HG02970 (cell line): Measurements from ENCODE around the gene MTHFD2L.
"Not testable (repeated sequence)": the region's sequence is repeated elsewhere in the genome, so short reads cannot be mapped to it uniquely, and the experiment has no call there.

Experiments used
- ATAC-seq: cut with Tn5 transposase; IDR thresholded peaks from one replicate; pipeline ENCODE4 v1.9.1; 2021; ENCODE audit warnings: mild to moderate bottlenecking, moderate library complexity, moderate number of reproducible peaks; ENCODE audit not compliant: unreplicated experiment, low FRiP score

Gene MTHFD2L

DNA sequence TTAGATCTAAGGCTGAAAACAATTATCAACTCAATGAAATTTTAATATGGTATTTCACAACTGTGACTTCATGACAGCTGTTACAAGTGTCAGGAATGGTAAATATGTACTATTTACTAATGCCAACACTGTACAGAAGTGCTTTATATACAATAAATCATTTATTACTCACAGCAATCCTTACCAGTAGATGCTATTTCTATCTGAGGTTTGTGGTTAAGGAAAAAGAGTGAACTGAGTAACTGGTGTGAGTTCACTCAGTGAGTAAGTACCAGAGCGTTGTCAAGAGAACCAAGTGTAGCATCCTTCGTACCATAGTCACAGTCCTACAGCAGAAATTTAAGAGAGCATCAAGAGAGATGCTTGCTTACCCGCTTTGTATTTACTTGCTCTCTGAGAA, 23.3 kb downstream of the MTHFD2L start:
- ATAC-seq, result no peak

DNA sequence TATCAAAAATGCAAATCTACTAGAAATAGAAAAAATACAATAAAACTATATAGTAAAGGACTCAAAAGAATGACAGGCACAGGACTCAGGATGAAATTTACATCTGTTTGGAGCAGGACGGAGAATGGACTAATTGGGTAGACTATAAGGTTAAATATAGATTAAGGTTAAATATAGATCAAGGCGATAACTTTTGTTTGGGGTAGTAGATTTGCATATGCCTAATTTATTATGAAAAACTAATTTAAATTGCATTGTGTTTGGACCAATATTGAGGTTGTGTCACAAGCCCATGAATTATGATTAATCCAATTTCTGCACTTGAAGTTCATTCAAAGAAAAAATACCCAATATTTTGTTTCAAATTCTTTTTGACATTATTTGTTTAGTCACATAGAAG, 31.0 kb downstream of the MTHFD2L start:
- no peak for ATAC-seq

DNA sequence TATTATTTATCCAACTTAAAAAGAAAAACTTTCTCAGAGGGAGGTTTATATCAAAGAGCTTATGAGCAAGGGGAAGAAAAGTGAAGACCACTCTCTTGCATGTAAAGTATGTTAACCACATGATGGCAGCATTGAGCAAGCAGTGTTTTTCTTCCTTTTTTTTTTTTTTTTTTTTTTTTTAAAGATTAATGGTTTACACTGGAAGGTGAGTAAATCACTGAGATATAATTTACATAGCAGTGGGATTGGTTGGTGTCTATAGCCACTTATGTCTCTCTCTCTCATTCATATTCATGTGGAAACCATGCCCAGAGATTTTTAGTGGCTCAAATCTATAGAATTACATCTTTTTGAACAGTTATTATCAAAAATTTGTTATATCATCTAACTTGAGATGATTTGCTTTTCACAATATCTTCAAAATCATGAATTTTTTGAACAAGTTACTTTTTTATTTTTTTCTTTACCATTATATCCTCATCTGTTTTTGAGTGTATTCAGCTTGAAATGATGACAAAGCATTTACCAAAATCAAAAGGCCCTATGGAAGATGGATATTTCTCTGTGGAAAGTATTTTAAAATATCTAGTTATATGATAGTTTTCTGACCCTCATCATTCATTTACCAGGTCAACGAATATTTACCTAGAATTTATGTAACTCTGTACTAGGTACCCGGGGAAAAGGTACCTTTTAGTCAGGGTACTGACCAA, 31.6 kb downstream of the MTHFD2L start:
- no peak for ATAC-seq

DNA sequence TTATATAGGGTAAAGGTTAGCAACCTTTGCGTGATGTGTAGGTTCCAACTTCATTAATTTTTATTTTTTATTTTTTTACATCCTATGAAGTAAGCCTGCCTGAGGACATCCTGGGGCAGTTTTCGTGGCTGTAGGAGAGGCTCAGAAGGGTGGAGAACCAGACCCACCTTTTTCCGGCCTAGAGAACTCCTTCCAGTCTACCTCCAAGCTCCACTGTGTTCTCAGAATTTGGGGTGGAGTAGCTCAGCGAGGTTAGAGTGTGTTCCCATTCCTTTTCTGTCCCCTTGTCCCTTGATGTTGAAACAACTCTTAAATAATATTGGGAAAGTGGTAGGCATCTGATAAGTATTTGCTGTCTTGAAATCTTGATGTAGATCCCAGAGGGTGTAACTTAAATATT, 32.4 kb downstream of the MTHFD2L start:
- no peak for ATAC-seq

DNA sequence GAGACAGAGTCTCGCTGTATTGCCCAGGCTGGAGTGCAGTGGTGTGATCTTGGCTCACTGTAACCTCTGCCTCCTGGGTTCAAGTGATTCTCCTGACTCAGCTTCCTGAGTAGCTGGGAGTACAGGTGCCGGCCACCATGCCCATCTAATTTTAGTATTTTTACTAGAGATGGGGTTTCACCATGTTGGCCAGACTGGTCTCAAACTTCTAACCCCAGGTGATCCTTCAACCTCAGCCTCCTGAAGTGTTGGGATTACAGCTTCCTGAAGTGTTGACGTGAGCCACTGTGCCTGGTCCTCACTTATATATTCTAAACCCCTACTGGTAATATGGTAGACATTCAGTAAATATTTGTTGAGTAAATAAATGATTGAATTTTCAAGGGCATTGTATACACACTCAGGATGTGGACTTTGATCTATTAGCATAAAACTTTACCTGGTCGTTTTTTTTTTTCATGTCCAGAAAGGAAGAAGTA, 33.0 kb downstream of the MTHFD2L start:
- no peak for ATAC-seq

DNA sequence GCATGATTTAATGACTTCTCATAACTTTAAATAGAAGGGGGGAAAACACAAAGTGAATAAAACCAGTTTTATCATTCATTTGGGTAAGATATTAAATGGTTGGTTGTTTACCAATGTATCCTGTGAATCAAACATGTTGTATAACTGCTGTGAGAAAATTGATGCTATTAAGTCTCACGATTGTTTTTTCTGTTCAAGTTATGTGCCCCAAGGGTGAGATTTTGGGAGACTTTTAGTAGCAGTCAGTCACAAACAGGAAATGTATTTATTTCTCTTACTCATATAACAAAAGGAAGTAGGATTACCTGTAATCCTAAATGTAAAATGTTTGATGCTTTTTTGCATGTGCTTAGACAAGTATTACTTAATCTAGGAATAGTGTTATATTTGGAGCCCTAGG, 39.2 kb downstream of the MTHFD2L start:
- no peak for ATAC-seq

DNA sequence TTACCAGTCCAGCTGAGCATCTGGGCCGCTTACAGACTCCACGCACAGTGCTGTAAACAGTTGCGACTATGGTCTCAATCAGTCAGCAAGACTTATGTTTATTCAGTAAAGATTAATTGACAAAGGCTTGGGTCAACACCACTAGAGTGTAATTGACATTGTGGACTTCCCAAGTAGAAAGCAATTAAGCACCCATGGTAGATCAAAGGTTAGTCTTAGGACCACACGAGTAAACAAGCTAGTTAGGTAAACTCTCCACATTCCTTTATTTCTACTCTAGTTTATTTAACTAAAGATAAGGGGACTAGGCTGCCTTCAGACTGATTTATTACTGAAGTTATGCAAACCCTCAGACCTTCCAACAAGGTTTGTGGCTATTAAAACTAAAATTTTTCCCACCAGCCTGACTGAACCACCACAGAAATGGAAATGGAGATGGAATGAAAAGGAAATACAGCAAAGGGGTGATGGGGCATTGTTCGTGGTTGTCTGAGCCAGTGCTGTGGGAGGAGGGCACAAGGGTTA, 44.2 kb downstream of the MTHFD2L start:
- ATAC-seq, result no peak

DNA sequence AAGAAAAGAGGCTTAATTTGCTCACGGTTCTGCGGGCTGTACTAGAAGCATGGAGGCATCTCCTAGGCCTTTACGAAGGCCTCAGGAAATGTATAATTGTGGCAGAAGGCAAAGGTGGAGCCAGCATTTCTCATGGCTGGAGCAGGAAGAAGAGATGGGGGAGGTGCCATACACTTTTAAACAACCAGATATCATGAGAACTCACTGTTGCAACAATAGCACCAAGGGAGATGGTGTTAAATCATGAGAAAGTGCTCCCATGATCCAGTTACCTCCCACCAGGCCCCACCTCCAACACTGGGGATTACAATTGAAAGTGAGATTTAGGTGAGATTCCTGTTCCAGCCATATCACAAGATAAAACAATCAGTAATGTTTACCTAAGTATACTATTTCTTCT, 45.5 kb downstream of the MTHFD2L start:
- no peak for ATAC-seq

DNA sequence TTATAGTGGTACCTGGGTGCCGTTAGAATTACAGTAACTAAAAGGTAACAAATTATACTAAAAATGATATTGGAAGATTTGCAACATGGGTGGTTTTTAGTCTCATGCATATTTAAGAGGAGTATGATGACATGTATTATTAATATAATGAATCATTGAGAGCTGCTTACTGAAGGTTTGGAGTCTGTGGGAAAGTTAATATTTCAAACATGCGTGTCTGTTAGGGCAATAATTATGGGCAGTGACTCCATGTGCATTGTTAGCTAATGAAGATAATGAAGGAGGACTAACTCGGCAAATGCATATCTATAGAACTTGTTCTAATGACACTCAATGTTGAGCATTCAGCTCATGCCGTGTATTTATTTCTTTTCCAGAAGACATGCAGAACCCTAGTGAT, 47.1 kb downstream of the MTHFD2L start:
- no peak for ATAC-seq

DNA sequence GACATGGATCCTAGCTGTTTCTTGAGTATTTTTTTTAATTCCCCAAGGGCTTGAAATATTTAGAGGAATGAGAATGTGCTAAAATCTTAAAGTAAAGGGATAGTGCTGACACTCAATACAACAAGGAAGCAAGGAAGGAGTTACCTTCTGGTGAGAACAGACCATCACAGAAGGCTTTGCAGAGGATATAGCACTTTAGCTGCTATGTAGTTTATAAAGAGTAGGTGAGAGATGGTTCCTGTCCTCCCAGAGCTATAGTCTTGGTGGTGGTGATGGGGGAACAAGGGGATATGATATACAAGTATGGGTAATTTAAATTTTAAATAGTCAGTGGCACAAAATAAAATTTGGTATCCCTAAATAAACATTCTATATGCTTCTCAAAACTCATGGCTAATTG, 47.6 kb downstream of the MTHFD2L start:
- ATAC-seq, result no peak

DNA sequence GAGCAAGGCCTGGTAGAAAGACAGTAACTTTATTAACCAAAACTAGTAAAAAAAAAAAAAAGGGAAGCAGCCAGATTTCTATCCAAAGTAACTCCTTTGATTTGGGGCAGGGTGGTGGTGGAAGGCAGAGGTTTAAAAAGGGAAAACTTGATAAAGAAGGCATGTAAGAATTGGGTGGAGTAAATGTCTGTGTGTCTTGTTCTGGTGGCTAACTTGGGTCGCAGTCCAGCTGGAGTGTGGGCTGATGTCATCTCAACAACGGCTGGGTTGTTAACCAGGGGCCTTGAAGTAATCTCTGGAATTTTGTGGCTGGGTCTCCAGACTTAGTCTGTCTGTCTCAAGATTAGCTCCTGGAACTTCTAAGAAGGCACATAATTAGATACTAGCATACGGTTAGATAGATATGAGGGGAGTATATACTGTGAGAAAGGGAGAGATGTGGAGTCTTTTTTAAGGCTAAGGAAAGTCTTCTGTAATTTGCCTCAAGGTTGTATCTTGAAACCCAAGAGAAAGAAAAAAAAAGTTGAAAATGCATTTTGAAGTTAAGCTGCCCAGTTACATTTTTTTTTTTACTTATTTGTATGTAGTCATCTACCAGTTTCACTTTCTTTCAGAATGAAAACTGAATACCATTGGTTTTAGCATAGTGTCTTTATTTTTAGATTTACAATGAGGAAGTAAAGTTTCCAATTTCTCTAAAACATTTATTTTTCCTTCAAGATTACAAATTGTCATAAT, 48.3 kb downstream of the MTHFD2L start:
- peak; percentile 87 for ATAC-seq

DNA sequence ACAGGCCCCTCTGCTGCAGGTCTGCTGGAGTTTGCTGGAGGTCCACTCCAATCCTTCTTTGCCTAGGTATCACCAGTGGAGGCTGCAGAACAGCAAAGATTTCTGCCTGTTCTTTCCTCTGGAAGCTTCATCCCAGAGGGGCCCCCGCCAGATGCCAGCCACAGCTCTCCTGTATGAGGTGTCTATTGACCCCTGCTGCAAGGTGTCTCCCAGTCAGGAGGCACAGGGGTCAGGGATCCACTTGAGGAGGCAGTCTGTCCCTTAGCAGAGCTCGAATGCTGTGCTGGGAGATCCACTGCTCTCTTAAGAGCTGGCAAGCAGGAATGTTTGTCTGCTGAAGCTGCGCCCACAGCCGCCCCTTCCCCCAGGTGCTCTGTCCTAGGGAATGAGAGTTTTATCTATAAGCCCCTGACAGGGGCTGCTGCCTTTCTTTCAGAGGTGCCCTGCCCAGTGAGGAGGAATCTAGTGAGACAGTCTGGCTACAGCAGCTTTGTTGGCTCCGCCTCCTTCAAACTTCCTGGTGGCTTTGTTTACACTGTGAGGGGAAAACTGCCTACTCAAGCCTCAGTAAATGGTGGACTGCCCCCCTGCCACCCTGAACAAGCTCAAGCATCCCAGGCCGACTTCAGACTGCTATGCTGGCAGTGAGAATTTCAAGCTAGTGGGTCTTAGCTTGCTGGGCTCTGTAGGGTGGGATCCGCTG, 56.7 kb downstream of the MTHFD2L start:
- not testable (repeated sequence) for ATAC-seq

DNA sequence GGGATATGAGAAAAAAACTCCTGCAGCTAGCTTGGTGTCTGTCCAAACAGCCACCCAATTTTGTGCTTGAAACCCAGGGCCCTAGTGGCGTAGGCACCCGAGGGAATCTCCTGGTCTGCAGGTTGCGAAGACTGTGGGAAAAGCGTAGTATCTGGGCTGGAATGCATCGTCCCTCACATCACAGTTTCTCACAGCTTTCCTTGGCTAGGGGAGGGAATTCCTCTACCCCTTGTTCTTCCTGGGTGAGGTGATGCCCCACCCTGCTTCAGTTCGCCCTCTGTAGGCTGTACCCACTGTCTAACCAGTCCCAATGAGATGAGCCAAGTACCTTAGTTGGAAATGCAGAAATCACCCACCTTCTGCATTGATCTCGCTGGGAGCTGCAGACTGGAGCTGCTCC, 57.3 kb downstream of the MTHFD2L start:
- not testable (repeated sequence) for ATAC-seq

DNA sequence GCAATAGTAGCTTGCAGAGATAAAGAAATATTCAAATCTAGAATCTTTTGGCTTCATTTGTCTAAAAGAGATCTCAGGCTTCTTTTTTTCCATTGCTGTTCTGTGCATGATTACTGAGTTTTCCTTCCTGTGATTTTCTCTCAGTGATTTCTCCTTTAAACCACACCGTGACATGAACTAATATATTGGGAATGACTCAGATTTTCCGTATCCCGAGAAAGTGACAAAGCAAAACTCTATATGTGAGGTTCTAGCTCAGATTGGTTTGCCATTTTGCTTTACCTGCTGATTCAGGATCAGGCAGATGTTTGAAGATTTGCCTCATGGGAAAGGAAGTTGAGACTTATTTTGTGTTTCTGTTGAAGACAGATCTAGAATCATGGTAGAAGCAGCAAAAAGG, 59.4 kb downstream of the MTHFD2L start:
- ATAC-seq, result no peak

DNA sequence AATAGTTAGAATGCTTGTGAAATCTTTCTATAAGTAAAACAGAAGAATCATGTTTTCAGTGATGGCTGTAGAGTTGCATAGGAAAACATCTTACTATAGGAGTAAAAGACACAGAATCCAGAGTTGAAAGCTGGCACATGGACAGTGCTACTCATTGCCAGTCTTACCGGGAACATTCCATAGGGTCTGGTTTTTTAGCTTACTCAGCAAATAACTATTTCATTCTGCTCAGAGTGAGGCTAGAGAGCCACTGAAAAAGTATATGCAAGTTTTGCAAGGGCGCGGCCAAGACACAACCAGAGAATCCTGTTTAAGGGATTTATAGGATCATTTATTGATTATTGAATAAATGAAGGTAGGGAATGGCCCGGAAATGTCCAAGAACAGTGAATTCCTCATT, 60.3 kb downstream of the MTHFD2L start:
- no peak for ATAC-seq

DNA sequence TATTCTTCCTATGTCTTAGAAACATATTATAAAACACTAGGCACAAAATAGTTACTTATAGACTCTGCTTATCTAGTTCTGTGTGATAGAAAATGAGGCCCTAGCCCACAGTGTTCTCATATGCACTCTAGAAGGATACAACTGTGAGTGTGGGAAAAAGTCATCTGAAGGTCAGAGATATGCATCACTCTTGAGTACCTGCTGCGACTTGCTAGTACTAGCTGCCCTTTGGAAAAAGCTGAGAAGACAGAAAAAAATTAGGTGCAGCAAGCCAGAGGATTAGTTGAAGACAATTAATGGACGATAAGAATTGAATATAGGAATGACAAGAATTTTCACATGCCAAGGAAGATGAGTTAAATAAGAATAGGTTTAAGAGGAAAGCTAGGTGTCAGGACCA, 61.3 kb downstream of the MTHFD2L start:
- no peak for ATAC-seq

DNA sequence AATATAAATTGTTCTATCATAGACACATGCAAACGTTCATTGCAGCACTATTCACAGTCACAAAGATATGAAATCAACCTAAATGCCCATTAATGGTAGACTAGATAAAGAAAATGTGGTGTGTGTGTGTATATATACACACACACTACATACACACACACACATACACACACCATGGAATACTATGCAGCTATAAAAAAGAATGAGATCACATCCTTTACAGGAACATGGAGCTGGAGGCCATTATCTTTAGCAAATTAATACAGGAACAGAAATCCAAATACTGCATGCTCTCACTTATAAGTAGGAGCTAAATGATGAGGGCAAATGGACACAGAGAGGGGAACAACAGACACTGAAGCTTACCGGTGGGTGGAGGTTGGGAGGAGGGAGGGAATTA, 65.2 kb downstream of the MTHFD2L start:
- ATAC-seq, result no peak

DNA sequence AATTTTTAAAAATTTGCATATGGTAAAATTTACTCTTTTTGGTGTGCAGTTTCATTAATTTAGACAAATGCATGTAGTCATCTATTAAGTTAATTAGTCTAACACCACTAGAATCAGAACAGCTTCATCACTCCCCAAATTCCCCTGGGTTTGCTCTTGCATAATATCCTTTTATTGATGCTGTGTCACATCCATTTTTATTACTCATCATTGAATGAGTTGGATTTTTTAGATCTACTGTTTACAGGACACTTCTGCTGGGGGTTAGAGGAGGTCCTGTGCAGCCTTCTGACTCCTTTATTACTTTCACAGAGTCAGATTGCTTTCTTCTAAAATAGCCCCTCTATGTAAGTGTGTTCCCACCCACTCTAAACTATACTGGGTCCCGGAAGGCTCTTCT, 65.9 kb downstream of the MTHFD2L start:
- no peak for ATAC-seq

DNA sequence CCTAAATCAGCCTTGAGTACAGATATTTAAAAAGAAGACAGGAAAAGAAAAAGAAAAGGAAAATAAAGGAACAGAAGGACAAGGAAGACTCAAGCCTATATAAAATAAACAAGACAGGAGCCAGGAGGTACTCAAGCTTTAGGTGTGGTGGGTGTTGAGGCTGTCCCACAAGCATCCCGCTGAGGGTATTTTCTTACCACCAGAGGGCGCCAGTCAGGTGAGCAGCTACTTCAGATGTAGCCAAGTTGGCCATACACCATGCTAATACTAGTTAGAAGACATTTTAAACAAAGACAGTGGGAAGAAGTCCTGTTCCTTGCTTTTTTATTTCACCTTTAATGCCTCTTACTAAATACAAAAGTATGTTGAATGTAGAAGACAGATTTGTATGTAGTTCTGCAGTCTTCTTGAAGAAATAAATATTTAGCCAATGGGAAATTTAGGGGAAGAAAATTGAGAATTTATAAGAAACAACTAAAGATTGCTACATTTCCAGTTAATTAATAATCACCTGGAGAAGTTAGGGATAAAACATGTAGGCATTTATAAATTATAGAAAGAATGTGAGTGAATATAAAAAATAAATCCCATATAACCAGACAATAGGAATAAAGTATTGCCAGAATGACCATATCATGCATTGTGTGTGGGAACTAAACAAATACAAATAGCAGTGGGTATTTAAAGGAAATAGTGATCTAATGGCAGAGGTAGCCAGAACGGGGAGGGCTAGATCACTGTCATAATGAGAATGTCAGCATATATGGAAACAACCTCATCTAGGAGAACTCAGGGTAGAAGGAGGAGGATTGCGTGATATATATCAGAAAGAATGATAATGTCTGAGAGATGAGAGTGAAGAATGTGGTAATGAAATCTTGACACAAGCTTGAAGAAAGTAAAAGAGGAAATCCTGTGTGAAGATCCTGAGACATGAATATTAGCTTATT, 71.0 kb downstream of the MTHFD2L start:
- peak; percentile 56 for ATAC-seq

DNA sequence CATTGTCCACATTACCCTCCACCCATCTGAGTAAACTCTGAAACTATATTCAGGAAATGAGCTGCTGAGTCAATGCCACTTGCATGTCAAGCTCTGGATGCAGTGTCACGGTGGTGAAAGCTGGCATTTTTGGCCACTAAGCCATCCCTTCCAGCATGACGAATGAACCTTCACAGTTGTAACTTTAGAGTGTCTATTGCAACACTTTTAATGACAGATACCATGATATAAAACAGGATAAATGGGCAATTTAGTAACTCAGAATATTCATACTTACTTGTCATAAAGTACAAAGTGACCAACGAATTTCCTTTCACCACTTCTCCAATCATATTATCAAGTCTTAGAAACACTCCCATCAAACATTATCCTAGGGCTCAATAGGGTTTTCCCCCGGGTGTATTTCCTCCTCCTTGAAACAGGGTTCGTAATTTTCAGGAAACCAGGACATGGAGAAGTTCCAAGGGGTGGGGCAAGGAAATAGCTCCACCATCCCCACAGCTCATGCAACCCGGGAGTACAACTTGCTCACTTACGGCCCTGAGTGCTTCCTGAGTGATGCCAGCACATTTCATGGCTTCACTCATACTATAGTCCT, 73.1 kb downstream of the MTHFD2L start:
- no peak for ATAC-seq
